ENCODE results near the gene UBXN7. TPM values are rescaled to one million over a fixed set of nuclear protein-coding genes. Genes with fewer than 3 reads are reported as not detected.

Gene UBXN7
- total RNA-seq, 1 experiment from 2014 or later, result 67.0 TPM

GRCh38 chr3:196336319-196337145 lies 95.7 kb downstream of the UBXN7 start:
- no TSS peak for BruUV-seq (replicated peaks)
- peak; percentile 63 for ATAC-seq
- H4K20me1 ChIP-seq (ENCODE audit: insufficient read depth), result no peaks in the 10 kb centered on the region
- CTCF ChIA-PET, result no interaction called here
- H2AFZ ChIP-seq (ENCODE audit: low read depth, low read length, poor library complexity, severe bottlenecking), result peak overlapping the region; percentile 24
- peak overlapping the region; percentile 41 for H3K27ac ChIP-seq (ENCODE audit: low read depth, low read length)
- H3K79me2 ChIP-seq (ENCODE audit: insufficient read depth, low read length), result no peaks in the 10 kb centered on the region; the same call in 1 of the 2 replicates
- no peaks in the 10 kb centered on the region for H3K9me3 ChIP-seq (ENCODE audit: control insufficient read depth in 1 of 2, insufficient read depth in 1 of 2, low read depth in 1 of 2, low read length in 2 of 2)
- H3K4me3 ChIP-seq (replicated peaks in 1 of 2; ENCODE audit: low read depth in 1 of 2, low read length in 2 of 2), result peak overlapping the region; percentile 23 to 55
- H3K36me3 ChIP-seq (ENCODE audit: control insufficient read depth in 1 of 2, insufficient read depth in 2 of 2, low read length in 2 of 2), result no peaks in the 10 kb centered on the region
- POLR2A ChIA-PET, result interaction anchor here (0.6 to 1.6 kb wide), 3 partner anchors 9 to 186 kb away, joined by 3 to 4 read pairs (median 3); partner anchors contain the start of gene DYNLT2B
- RAD21 ChIA-PET (ENCODE audit: low non-redundant PET in 1 of 2, low total read pairs in 2 of 2, uncharacterized antibody in 2 of 2, unreplicated experiment in 2 of 2), result no interaction called here
- no peaks in the 10 kb centered on the region for H3K27me3 ChIP-seq (ENCODE audit: insufficient read depth, low read length)
- peak overlapping the region; percentile 74 for H3K4me2 ChIP-seq (ENCODE audit: low read length)
- H3K4me1 ChIP-seq (ENCODE audit: control insufficient read depth in 1 of 2, insufficient read depth in 2 of 2, low read length in 2 of 2), result peaks cover 43 to 61% of the 10 kb centered on the region in 2 experiments
- H3K9ac ChIP-seq (ENCODE audit: low read length), result peak overlapping the region; percentile 68
- intact Hi-C loops (cut with micrococcal nuclease), result loop anchor here (5.0 kb wide), 1 partner anchor 166 kb away; the partner anchor contains the start of gene RNF168
- DNase-seq (ENCODE audit: low read depth, low spot score), result peak; percentile 72
- H3K9me2 ChIP-seq (ENCODE audit: insufficient read depth), result no peaks in the 10 kb centered on the region
- TF ChIP-seq SIN3A (IDR thresholded peaks at IDR 0.05; ENCODE audit: low read depth), result no peak
- no peak for TF ChIP-seq SRF (IDR thresholded peaks at IDR 0.05; ENCODE audit: low read depth)
- no peak; the same call in 1 of the 2 replicates for TF ChIP-seq CEBPB (IDR thresholded peaks at IDR 0.05; ENCODE audit: low read depth)
- TF ChIP-seq CBX3 (IDR thresholded peaks at IDR 0.05; ENCODE audit: low read depth), result peak; percentile 67; the same call in 1 of the 2 replicates
- TF ChIP-seq, protein P1, sequence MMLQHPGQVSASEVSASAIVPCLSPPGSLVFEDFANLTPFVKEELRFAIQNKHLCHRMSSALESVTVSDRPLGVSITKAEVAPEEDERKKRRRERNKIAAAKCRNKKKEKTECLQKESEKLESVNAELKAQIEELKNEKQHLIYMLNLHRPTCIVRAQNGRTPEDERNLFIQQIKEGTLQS (IDR thresholded peaks at IDR 0.05), result no peak
- TF ChIP-seq POLR2AphosphoS5 (IDR thresholded peaks at IDR 0.05; ENCODE audit: low read depth, low read length), result no peak
- TF ChIP-seq, protein P2, sequence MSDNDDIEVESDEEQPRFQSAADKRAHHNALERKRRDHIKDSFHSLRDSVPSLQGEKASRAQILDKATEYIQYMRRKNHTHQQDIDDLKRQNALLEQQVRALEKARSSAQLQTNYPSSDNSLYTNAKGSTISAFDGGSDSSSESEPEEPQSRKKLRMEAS (IDR thresholded peaks at IDR 0.05), result peak; percentile 81; the same call in 1 of the 2 replicates
- TF ChIP-seq EGR1 (IDR thresholded peaks at IDR 0.05; ENCODE audit: low read depth), result no peak
- TF ChIP-seq EZH2phosphoT487 (IDR thresholded peaks at IDR 0.05; ENCODE audit: borderline replicate concordance), result no peak
- TF ChIP-seq, protein P3, sequence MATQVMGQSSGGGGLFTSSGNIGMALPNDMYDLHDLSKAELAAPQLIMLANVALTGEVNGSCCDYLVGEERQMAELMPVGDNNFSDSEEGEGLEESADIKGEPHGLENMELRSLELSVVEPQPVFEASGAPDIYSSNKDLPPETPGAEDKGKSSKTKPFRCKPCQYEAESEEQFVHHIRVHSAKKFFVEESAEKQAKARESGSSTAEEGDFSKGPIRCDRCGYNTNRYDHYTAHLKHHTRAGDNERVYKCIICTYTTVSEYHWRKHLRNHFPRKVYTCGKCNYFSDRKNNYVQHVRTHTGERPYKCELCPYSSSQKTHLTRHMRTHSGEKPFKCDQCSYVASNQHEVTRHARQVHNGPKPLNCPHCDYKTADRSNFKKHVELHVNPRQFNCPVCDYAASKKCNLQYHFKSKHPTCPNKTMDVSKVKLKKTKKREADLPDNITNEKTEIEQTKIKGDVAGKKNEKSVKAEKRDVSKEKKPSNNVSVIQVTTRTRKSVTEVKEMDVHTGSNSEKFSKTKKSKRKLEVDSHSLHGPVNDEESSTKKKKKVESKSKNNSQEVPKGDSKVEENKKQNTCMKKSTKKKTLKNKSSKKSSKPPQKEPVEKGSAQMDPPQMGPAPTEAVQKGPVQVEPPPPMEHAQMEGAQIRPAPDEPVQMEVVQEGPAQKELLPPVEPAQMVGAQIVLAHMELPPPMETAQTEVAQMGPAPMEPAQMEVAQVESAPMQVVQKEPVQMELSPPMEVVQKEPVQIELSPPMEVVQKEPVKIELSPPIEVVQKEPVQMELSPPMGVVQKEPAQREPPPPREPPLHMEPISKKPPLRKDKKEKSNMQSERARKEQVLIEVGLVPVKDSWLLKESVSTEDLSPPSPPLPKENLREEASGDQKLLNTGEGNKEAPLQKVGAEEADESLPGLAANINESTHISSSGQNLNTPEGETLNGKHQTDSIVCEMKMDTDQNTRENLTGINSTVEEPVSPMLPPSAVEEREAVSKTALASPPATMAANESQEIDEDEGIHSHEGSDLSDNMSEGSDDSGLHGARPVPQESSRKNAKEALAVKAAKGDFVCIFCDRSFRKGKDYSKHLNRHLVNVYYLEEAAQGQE (IDR thresholded peaks at IDR 0.05; ENCODE audit: low read depth), result no peak
- TF ChIP-seq EZH2 (IDR thresholded peaks at IDR 0.05), result no peak
- TF ChIP-seq ELF1 (IDR thresholded peaks at IDR 0.05; ENCODE audit: borderline replicate concordance, low read depth), result no peak
- no peak for TF ChIP-seq YY1 (IDR thresholded peaks at IDR 0.05; ENCODE audit: extremely low read depth, insufficient replicate concordance, low read depth, low read length)
- TF ChIP-seq RAD21 (IDR thresholded peaks at IDR 0.05; ENCODE audit: low read depth), result no peak
- TF ChIP-seq FOSL1 (IDR thresholded peaks at IDR 0.05; ENCODE audit: low read depth), result 0 out of 2 replicates have a peak, but pooled peaks have one; percentile 40
- peak; percentile 71 for TF ChIP-seq SP1 (IDR thresholded peaks at IDR 0.05; ENCODE audit: low read depth)
- no peak for TF ChIP-seq TCF7L2 (IDR thresholded peaks at IDR 0.05; ENCODE audit: borderline replicate concordance, extremely low read depth, insufficient read depth, insufficient read length)
- TF ChIP-seq, protein P4, sequence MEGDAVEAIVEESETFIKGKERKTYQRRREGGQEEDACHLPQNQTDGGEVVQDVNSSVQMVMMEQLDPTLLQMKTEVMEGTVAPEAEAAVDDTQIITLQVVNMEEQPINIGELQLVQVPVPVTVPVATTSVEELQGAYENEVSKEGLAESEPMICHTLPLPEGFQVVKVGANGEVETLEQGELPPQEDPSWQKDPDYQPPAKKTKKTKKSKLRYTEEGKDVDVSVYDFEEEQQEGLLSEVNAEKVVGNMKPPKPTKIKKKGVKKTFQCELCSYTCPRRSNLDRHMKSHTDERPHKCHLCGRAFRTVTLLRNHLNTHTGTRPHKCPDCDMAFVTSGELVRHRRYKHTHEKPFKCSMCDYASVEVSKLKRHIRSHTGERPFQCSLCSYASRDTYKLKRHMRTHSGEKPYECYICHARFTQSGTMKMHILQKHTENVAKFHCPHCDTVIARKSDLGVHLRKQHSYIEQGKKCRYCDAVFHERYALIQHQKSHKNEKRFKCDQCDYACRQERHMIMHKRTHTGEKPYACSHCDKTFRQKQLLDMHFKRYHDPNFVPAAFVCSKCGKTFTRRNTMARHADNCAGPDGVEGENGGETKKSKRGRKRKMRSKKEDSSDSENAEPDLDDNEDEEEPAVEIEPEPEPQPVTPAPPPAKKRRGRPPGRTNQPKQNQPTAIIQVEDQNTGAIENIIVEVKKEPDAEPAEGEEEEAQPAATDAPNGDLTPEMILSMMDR (IDR thresholded peaks at IDR 0.05 in 2 of 3, conservative IDR thresholded peaks at IDR 0.05 in 1 of 3; ENCODE audit: borderline replicate concordance in 1 of 3, insufficient read depth in 1 of 3, low read depth in 2 of 3, low read length in 2 of 3), result no peak
- no peak for TF ChIP-seq ZNF274 (IDR thresholded peaks at IDR 0.05; ENCODE audit: low read depth, low read length)
- TF ChIP-seq ZFX (IDR thresholded peaks at IDR 0.05), result no peak
